ENCODE data around the gene EIF4E3. TPM values are rescaled to one million over a fixed set of nuclear protein-coding genes. Genes with fewer than 3 reads are reported as not detected.

The EIF4E3 gene
- total and polyA plus RNA-seq, 10 of the 15 experiments (the other 5 are each of a cell fraction or from before 2014, with no cell fraction given) = 0.05 to 0.38 (median 0.16) TPM; not detected in 1

DNA sequence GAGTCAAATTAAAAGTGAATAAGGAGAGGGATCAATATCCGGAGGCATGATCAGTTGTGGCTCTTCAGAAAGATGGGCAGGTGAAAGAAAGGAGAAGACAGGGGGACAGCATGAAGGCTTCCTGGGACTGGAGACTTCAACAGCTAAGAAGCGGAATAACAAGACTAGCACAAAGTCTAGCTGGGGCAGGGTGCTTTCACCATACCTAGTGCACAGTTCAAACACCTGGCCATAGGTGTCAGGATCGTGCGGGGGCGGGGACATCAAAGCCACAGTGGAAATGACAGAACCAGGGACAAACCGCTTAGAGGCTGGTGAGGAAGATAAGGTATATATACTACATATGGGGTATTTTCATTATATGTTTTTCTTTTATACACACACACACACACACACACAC lies 75.4 kb downstream of the EIF4E3 start (continued):
- TF ChIP-seq, protein P1, sequence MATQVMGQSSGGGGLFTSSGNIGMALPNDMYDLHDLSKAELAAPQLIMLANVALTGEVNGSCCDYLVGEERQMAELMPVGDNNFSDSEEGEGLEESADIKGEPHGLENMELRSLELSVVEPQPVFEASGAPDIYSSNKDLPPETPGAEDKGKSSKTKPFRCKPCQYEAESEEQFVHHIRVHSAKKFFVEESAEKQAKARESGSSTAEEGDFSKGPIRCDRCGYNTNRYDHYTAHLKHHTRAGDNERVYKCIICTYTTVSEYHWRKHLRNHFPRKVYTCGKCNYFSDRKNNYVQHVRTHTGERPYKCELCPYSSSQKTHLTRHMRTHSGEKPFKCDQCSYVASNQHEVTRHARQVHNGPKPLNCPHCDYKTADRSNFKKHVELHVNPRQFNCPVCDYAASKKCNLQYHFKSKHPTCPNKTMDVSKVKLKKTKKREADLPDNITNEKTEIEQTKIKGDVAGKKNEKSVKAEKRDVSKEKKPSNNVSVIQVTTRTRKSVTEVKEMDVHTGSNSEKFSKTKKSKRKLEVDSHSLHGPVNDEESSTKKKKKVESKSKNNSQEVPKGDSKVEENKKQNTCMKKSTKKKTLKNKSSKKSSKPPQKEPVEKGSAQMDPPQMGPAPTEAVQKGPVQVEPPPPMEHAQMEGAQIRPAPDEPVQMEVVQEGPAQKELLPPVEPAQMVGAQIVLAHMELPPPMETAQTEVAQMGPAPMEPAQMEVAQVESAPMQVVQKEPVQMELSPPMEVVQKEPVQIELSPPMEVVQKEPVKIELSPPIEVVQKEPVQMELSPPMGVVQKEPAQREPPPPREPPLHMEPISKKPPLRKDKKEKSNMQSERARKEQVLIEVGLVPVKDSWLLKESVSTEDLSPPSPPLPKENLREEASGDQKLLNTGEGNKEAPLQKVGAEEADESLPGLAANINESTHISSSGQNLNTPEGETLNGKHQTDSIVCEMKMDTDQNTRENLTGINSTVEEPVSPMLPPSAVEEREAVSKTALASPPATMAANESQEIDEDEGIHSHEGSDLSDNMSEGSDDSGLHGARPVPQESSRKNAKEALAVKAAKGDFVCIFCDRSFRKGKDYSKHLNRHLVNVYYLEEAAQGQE (IDR thresholded peaks at IDR 0.05; ENCODE audit: low read depth, low read length) = no peak

DNA sequence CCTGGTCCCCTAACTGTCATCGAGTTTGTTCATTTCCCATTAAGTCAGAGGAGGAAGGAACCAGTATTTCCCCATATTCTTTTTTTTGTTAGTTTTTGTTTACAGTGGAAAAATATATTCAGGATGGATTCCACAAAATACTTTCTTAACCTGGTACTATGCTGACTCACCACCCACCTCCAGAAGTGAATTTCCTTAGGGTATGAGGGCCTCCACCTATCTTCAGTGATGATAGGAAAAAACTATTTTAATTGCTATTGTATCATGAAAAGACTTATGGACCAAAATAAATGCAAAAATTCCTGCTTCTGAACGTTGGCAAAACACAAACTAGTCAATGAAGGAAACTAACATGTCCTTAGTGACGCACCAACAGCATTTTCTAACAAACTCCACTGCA lies 77.5 kb downstream of the EIF4E3 start:
- no peak for DNase-seq (ENCODE audit: low read depth, low spot score)
- no peak for TF ChIP-seq BMI1 (IDR thresholded peaks at IDR 0.05; ENCODE audit: borderline replicate concordance)
- TF ChIP-seq SREBF2 (IDR thresholded peaks at IDR 0.05; ENCODE audit: low read length) = no peak
- TF ChIP-seq SMC3 (IDR thresholded peaks at IDR 0.05; ENCODE audit: borderline replicate concordance, low read length) = no peak
- WGBS (ENCODE audit: insufficient coverage, insufficient replicate concordance, low lambda C conversion rate, missing lambda C conversion rate) = 0% methylated on average over 3 of the region's 3 CpGs
- intact Hi-C loops (cut with micrococcal nuclease; ENCODE audit: unreplicated experiment) = no loop called here
- H3K9me3 ChIP-seq (replicated peaks; ENCODE audit: control insufficient read depth, insufficient read depth, low read length) = no peaks in the 10 kb centered on the region
- H3K4me3 ChIP-seq = no peak overlapping the region
- SMC1A ChIA-PET (ENCODE audit: uncharacterized antibody, unreplicated experiment) = no interaction called here
- RAD21 ChIA-PET (ENCODE audit: unreplicated experiment) = no interaction called here
- H2AFZ ChIP-seq (ENCODE audit: control insufficient read depth, low read depth, low read length) = no peak overlapping the region
- CTCF ChIA-PET = no interaction called here
- no peaks in the 10 kb centered on the region for H3K79me2 ChIP-seq (ENCODE audit: control insufficient read depth, insufficient read depth, low read length)
- no peak overlapping the region for H3K9ac ChIP-seq (ENCODE audit: control insufficient read depth, insufficient read depth, low read length)
- no TSS peak for BruUV-seq (replicated peaks)
- no peaks in the 10 kb centered on the region for H4K20me1 ChIP-seq (ENCODE audit: control insufficient read depth, insufficient read depth)
- no peak overlapping the region for H3K4me2 ChIP-seq (ENCODE audit: control insufficient read depth, insufficient read depth)
- no peaks in the 10 kb centered on the region for H3K27me3 ChIP-seq (replicated peaks in 1 of 2; ENCODE audit: control insufficient read depth in 2 of 2, insufficient read depth in 2 of 2, low read length in 1 of 2)
- no peak overlapping the region for H3K27ac ChIP-seq (ENCODE audit: control insufficient read depth, insufficient read depth)
- no peak for ATAC-seq
- no peaks in the 10 kb centered on the region for H3K36me3 ChIP-seq (ENCODE audit: control insufficient read depth in 2 of 2, insufficient read depth in 2 of 2, low read length in 1 of 2)
- in situ Hi-C loops (cut with MboI) = no loop called here
- POLR2A ChIA-PET = no interaction called here
- H3K4me1 ChIP-seq (ENCODE audit: control insufficient read depth, insufficient read depth, low read length) = no peaks in the 10 kb centered on the region
- FAIRE-seq = no peak

Data from GM12878 (cell line).